OCI-LY7 (cell line): Measurements from ENCODE around the gene SLC9A9.

Experiments used
- EZH2phosphoT487 ChIP-seq: fragments of 200-600 bp; sonication (generic); IDR thresholded peaks from 2 replicates; pipeline ENCODE4 v1.6.1; 2018; ENCODE audit warnings: low read depth, borderline replicate concordance, mild to moderate bottlenecking, mixed run types, antibody characterized with exemption, low read length, moderate library complexity, mixed read lengths
- TF ChIP-seq, protein P1 (sequence below): fragments of 200-600 bp; sonication (generic); conservative IDR thresholded peaks from 2 replicates; pipeline ENCODE4 v1.5.1; 2014; ENCODE audit warnings: mild to moderate bottlenecking, antibody characterized with exemption, low read length, moderate library complexity, mixed read lengths

- TF ChIP-seq, protein P1, sequence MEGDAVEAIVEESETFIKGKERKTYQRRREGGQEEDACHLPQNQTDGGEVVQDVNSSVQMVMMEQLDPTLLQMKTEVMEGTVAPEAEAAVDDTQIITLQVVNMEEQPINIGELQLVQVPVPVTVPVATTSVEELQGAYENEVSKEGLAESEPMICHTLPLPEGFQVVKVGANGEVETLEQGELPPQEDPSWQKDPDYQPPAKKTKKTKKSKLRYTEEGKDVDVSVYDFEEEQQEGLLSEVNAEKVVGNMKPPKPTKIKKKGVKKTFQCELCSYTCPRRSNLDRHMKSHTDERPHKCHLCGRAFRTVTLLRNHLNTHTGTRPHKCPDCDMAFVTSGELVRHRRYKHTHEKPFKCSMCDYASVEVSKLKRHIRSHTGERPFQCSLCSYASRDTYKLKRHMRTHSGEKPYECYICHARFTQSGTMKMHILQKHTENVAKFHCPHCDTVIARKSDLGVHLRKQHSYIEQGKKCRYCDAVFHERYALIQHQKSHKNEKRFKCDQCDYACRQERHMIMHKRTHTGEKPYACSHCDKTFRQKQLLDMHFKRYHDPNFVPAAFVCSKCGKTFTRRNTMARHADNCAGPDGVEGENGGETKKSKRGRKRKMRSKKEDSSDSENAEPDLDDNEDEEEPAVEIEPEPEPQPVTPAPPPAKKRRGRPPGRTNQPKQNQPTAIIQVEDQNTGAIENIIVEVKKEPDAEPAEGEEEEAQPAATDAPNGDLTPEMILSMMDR, result no peak
- no peak for TF ChIP-seq EZH2phosphoT487
These were observed 35.8 kb downstream of the SLC9A9 start for GRCh38 chr3:143812481-143812880.
